IMR-90 (cell line): Measurements from ENCODE around the gene CEP126. TPM values are rescaled to one million over a fixed set of nuclear protein-coding genes. Genes with fewer than 3 reads are reported as not detected.

Experiments
- CEBPB ChIP-seq: IDR thresholded peaks from 2 replicates; pipeline ENCODE4 v1.6.1; 2012; ENCODE audit warnings: low read depth, low read length, improper control_type of control experiment
- CHD1 ChIP-seq: IDR thresholded peaks from 2 replicates; pipeline ENCODE4 v1.6.1; 2012; ENCODE audit warnings: low read depth, low read length, improper control_type of control experiment
- FOS ChIP-seq: fragments of 150-350 bp; IDR thresholded peaks from 2 replicates; pipeline ENCODE4 v1.6.1; 2016; ENCODE audit warnings: low read depth, low read length
- polyA plus RNA-seq, 3 experiments: library from polyadenylated mRNA; depleted of rRNA; stranded (reverse); fragments of >200 nt; gene quantifications; 2 replicates each; pipeline ENCODE4 v1.2.3, GENCODE V29; 2012; ENCODE audit warnings: low replicate concordance in 1 of 3
- total RNA-seq: library from RNA; depleted of rRNA; stranded (reverse); fragments of >200 nt; gene quantifications from 2 replicates; pipeline ENCODE4 v1.2.3, GENCODE V29; 2012

CEP126 gene
- total and polyA plus RNA-seq, 2 of the 4 experiments (the other 2 are of a cell fraction), result 0.72 to 1.4 TPM

DNA sequence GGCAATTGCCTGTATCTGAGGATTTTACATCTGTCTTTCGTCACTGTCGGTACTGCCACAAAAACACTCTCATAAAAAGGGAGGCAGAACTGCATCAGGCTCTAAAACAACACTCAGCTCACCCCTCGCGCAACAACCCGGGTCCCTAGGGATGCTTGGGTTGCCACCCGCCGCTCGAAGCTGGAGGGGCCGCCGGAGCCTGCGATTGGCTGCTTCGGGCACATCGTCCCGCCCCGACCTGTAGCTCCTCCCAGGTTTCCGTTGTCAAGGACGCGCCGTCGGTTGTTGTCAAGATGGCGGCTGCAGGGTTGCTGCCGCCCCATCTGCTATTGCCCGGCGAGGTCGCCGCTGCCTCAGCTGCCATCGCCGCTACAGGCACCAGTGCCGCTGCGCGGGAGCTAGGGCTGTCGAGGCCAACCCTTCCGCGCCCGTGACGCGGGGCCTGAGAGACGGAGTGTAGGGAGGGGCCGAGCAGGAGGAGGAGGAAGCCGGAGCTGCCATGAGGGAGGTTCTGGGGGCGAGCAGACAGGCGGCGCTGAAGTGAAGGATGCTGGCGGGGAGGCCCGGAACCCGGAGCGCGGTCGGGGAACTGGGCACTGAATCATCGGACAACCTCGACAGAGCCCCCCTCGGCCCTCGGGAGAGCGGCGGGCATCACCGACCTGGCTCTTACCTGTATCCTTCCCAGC lies at the start of gene CEP126 (continued):
- no peak for TF ChIP-seq CHD1
- TF ChIP-seq CEBPB, result no peak
- TF ChIP-seq FOS, result 0 out of 2 replicates have a peak, but pooled peaks have one; percentile 4
